HG03045 (cell line): ENCODE results near the gene HCFC1.

ENCODE experiments used
- ATAC-seq: cut with Tn5 transposase; IDR thresholded peaks from one replicate; pipeline ENCODE4 v1.9.1; 2021; ENCODE audit warnings: mild to moderate bottlenecking, moderate library complexity; ENCODE audit not compliant: unreplicated experiment

The HCFC1 gene

DNA sequence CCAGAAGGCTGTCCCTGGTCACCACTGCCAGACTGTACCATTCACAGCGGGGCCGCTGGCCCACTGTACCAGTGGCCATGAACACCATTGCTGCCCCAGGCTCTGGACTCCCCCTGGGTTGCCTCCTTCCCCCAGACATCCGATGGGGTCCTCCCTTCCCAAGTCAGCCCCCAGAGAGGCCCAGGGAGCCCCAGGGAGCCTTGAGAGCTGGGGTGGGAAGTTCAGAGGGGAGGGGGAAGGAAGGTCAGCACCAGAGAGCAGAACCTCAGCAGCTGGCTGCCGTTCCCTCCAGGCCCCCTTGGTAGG is 45.1 kb downstream of the HCFC1 start:
- ATAC-seq, result no peak

DNA sequence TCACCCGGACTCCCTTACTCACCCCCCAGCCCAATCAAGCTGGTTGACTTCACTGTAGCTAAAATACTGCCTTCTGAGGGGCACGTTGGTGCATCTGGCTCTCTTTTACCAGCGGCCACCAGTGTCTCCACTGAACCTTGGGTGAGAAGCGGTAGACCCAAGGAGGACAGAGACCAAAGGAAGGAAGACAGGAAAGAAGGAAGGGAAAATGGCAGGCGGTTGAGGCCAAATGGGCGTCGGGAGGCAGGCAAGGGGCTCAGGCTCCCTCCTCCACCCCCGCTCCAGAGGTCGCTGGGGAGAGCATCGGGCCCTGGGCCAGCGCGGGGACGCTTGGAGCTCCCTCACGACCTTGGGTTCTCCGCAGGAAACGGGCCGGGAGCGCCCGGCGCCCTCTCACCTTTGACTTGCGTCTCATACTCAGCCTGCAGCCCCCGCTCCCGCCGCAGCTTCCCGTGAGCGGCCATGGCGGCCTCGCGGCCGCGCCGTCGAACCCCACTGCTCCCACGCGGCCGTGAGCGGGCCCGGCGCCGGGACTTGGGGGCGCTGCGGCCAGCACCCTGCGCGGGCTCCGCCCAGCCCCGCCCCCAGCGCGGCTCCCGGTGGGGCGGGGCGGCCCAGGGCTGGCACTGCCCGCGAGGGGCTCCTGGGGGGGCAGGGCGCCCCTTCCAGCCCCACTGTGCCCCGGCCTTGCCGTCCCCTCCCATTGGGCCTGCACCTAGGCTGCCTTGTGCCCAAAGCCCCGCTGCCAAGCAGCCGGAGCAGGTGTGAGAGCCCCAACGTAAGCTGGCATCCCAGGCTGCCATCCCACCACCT is 45.7 kb downstream of the HCFC1 start, which contains the start of gene ARHGAP4:
Gene ARHGAP4, minus strand, starts transcription at position 526 of the 813 bp plus-strand sequence. Its CDS starts 62 bp downstream, at position 464.
- ATAC-seq, result no peak

DNA sequence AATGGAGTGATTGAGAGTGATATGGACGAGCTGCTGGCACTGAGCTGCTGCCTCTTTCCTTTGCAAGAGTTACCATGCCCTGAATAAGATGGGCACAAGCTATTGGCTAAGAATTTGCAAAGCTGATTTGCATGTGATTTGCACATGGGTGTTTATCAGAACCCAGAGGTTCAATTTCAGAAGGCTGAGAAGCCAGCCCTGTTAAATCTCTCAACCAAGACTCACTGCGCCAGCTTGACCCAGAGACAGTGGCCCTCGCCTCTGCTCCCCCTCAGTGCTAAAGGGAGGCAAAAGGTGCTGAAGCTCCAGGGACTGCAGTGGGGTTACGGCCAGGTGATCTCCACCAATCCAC is 46.3 kb downstream of the HCFC1 start:
- no peak for ATAC-seq

- ATAC-seq, result no peak
Measured at GRCh38 chrX:153924149-153924861, 47.3 kb downstream of the HCFC1 start.

- no peak for ATAC-seq
Measured at GRCh38 chrX:153922932-153923857, 48.4 kb downstream of the HCFC1 start.

GRCh38 chrX:153921511-153922446 is 49.8 kb downstream of the HCFC1 start:
- ATAC-seq, result no peak

- ATAC-seq, result no peak
Measured at GRCh38 chrX:153921070-153921469, 50.5 kb downstream of the HCFC1 start.

- no peak for ATAC-seq
Measured at GRCh38 chrX:153920546-153920945, 51.1 kb downstream of the HCFC1 start.

- no peak for ATAC-seq
Measured at GRCh38 chrX:153919281-153919680, 52.3 kb downstream of the HCFC1 start.

DNA sequence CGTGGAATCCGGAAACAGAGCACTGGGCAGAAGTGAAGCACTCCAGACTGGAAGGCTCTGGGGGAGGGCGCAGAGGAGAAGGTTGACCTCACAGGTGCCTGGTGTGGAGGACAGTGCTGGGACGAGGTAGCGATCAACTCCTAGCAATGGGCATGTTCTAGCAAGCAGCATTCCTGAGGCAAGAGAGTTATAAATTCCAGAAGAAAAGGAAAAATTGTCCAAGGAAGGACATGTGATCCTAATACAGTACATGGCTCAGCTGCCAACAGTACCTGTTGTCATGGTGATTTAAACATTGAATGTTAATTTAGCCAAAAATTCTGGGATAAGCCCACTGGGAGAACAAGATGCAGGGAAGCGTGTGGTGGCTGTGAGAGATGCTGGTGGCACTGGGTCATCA is 53.7 kb downstream of the HCFC1 start:
- ATAC-seq, result no peak

DNA sequence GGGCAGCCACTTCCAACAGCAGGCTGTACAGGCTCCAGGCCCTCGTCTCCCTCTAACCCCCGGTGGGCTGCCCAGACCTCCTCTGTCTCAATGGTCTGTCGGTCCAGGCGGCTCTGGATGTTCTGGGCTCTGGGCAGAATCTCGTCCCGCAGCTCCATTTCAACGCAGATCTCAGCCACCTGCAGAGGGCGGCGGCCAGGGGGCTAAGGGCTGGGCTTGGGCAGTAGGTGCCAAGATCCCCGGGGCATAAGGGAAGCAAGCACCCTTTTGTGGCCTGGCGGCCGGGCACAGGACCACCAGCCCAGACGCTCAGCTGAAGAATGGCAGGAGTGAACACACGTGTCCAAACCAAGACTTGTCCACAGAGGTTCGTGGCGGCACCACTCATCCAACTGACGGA is 57.9 kb downstream of the HCFC1 start:
- ATAC-seq, result no peak

DNA sequence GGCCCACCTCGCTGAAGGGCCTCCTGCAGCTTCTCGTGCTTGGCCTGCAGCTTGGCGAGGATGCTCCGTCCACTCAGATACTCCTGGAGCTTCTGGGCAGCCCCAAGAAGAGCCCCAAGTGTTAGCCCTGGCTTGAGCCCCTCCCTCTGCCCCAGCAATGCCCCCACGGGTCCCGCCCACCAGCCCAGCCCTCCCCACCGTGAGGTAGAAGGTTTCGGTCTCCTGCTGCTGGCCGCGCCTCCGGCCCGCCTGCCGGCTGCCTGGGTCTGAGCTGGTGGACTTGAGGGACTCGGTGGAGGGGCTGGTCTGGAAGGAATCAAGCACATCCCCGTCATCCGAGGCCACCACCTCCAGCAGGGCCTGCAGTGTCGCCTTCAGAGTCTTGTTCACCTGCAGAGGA is 58.4 kb downstream of the HCFC1 start:
- no peak for ATAC-seq

GRCh38 chrX:153911798-153912197 is 59.8 kb downstream of the HCFC1 start:
- no peak for ATAC-seq

DNA sequence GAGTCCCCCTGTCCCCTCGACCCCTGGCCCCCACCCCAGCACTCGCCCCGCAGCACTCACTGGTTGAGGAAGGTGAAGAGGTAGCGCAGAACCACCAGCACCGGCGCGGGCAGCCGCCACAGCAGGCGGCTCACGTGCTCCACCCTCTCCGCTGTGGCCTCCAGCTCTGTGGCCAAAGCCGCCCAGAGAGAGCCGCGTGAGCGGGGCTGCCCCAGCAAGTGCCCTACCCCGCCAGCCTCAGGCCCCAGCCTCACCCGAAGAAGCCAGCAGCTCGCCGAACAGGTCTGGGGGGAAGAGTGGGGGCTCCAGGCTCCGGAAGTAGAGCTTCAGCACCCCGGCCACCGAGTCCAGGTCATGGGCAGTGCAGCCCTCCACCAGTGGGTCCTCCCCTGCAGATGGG is 61.2 kb downstream of the HCFC1 start:
- no peak for ATAC-seq

DNA sequence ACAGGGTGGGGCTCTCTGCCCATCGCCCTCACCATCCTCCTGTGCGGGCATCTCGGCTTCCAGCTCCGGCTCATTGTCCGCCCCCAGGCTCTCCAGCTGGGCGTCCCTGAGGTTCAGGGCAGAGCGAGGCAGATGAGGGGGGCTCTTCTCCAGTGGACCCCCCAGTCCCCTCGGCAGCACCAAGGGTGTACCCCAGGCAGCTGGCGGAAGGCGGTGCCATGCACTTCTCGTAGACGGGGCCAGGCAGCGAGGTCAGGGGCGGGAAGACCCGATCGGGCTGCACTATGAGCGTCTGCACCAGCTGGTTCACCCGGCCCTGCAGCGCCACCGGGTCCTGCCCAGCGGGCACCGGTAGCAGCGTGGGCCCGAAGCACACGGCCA is 61.6 kb downstream of the HCFC1 start:
- no peak for ATAC-seq

DNA sequence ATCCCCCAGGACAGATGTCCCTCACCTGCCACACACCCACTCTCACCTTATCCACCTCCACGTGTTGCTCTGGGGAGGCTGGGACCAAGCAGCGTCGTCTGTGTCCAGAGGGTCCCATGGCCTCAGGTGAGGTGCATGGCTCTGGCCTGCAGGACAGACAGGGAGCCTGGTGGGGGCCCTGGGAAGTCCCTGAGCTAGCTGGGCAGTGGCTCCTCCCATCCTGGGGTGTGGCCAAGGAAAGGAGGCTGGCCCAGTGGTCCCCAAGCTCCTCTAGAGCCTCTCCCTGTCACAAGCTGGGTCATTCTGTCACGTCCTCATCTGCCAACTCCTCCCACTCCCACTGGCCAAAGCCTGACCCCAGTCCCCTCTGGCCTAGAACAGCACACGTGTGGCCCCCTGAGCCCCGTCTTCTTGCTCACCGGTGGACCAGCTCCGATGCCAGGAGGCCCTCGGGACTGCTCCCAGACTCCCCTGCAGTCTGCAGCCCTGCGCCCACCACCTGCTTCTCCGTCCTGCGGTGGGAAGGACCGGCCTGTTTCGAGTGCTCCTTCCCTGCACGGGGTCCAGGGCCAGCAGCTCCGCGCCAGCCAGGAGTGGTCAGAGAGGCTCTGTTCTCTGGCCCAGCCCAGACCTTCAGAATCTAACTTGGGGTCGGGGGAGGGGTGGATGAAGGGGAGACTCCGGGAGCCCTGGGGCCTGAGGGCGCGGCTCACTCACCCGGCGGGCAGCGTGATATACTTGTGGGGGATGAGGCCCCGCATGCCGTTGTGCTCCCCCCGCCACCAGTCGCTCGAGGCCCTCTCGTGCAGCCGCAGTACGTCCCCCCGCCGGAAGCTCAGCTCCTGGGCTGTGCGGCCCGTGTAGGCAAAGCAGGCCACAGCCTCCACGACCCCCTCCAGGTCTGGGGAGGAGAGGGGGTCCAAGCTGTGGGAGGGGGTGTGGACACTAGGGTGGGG is 62.3 kb downstream of the HCFC1 start:
- no peak for ATAC-seq

- ATAC-seq, result no peak
Measured at GRCh38 chrX:153908219-153908860, 63.3 kb downstream of the HCFC1 start.

DNA sequence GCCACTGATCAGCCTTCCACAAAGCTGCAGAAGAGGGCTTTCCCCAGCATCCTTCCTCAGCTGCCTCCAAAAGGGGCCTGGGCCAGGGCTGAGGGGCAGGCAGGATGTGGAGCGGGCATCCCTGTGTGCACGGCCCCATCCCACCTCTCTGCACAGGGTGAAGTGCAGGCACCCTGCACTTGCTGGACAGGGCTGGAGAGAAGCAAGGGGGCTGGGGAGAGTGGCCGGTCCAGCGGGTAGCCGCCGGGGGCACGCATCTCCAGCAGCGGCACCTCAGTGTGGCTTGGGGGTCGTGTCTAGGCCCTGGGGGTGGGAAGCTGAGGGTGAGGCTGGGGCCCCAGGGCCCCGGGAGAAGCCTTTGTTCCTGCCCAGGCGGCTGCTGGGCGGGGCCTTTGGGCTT is 64.2 kb downstream of the HCFC1 start:
- no peak for ATAC-seq
